Fibroblast of lung (primary cell): ENCODE data around the gene AKR7A3. TPM values are rescaled to one million over a fixed set of nuclear protein-coding genes. Genes with fewer than 3 reads are reported as not detected.

Experiments used
- DNase-seq, 2 donors: peaks; one replicate each; pipeline versions ENCODE4 v3.0.0 to v3.0.0-alpha.2; 2010; ENCODE audit warnings: low read depth in 2 of 2
- H2AFZ ChIP-seq: 2 replicates; pipeline ENCODE4 v1.5.1; 2012; ENCODE audit warnings: low read length, control low read depth, inconsistent platforms
- H3K27ac ChIP-seq: 2 replicates; pipeline ENCODE4 v1.5.1; 2011; ENCODE audit warnings: low read length, control low read depth; ENCODE audit not compliant: insufficient read depth
- H3K27me3 ChIP-seq: 2 replicates; pipeline ENCODE4 v1.5.1; 2011; ENCODE audit warnings: mild to moderate bottlenecking, low read length; ENCODE audit not compliant: control insufficient read depth, insufficient read depth
- H3K36me3 ChIP-seq: 2 replicates; pipeline ENCODE4 v1.5.1; 2011; ENCODE audit warnings: low read length; ENCODE audit not compliant: control insufficient read depth, insufficient read depth
- H3K4me1 ChIP-seq: 2 replicates; pipeline ENCODE4 v1.5.1; 2011; ENCODE audit warnings: low read length; ENCODE audit not compliant: control insufficient read depth, insufficient read depth; ENCODE audit errors: extremely low read depth
- H3K4me2 ChIP-seq: 2 replicates; pipeline ENCODE4 v1.5.1; 2011; ENCODE audit warnings: low read length, control low read depth; ENCODE audit not compliant: insufficient read depth; ENCODE audit errors: extremely low read depth
- H3K4me3 ChIP-seq, 4 experiments: fragments of 200-600 bp in 1 of 4; sonication (generic) in 1 of 4; replicated peaks in 1 of 4; 2 replicates each; pipeline ENCODE4 v1.5.1; 2011 to 2016; ENCODE audit warnings: low read length in 4 of 4, low read depth in 3 of 4, mild to moderate bottlenecking in 3 of 4, control low read depth in 2 of 4, inconsistent platforms in 1 of 4, mixed read lengths in 1 of 4; ENCODE audit not compliant: insufficient read depth in 1 of 4; ENCODE audit errors: control extremely low read depth in 1 of 4
- H3K79me2 ChIP-seq: 2 replicates; pipeline ENCODE4 v1.5.1; 2012; ENCODE audit warnings: mild to moderate bottlenecking, low read length, inconsistent platforms; ENCODE audit not compliant: control insufficient read depth, insufficient read depth
- H3K9ac ChIP-seq: 2 replicates; pipeline ENCODE4 v1.5.1; 2011; ENCODE audit warnings: mild to moderate bottlenecking, low read length, control low read depth; ENCODE audit not compliant: insufficient read depth
- H3K9me3 ChIP-seq: 2 replicates; pipeline ENCODE4 v1.5.1; 2012; ENCODE audit warnings: low read depth, low read length; ENCODE audit not compliant: control insufficient read depth, insufficient read depth
- H4K20me1 ChIP-seq: 2 replicates; pipeline ENCODE4 v1.5.1; 2011; ENCODE audit warnings: low read length; ENCODE audit not compliant: control insufficient read depth, insufficient read depth; ENCODE audit errors: extremely low read depth
- CTCF ChIP-seq, 2 donors: IDR thresholded peaks in 1 of 2; conservative IDR thresholded peaks in 1 of 2; 1 replicate in 1 of 2; 2 replicates in 1 of 2; pipeline ENCODE4 v1.5.1; 2011 to 2012; ENCODE audit warnings: low read length in 2 of 2, control low read depth in 1 of 2, inconsistent platforms in 1 of 2, low read depth in 1 of 2, mild to moderate bottlenecking in 1 of 2
- EZH2 ChIP-seq: IDR thresholded peaks from 2 replicates; pipeline ENCODE4 v1.5.1; 2012; ENCODE audit warnings: low read length, control low read depth, mild to moderate bottlenecking; ENCODE audit errors: missing control alignments
- polyA plus RNA-seq, 2 donors: library from polyadenylated mRNA; depleted of rRNA in 1 of 2; stranded (reverse) in 1 of 2; unstranded in 1 of 2; fragments of >200 nt; gene quantifications; 2 replicates each; pipeline ENCODE4 v1.2.1, GENCODE V29; 2011 to 2012; ENCODE audit warnings: missing spikeins in 1 of 2
- total RNA-seq: library from RNA; depleted of rRNA; stranded (reverse); fragments of >200 nt; gene quantifications from 2 replicates; pipeline ENCODE4 v1.2.1, GENCODE V29; 2014

The AKR7A3 gene
- total and polyA plus RNA-seq, 2 donors (not counting 1 experiment from before 2014, with no cell fraction given): 0.12 to 0.33 TPM

GRCh38 chr1:19254416-19254815 is 34.2 kb downstream of the AKR7A3 start:
- H3K27ac ChIP-seq: no peak overlapping the region

GRCh38 chr1:19251305-19252196 is 37.0 kb downstream of the AKR7A3 start, which contains the start of the genes EMC1 and MRTO4:
EMC1 (minus strand) TSS chr1:19251524; CDS start chr1:19251509, 15 bp downstream.
MRTO4 (plus strand) TSS chr1:19251805; CDS start chr1:19251836, 31 bp downstream.
- H3K27me3 ChIP-seq: no peaks in the 10 kb centered on the region
- H4K20me1 ChIP-seq: no peaks in the 10 kb centered on the region
- H2AFZ ChIP-seq: peak within 1 kb of the TSS; percentile 91
- no peaks in the 10 kb centered on the region for H3K9me3 ChIP-seq
- peak; percentile 74 to 75 for DNase-seq
- H3K4me1 ChIP-seq: peaks cover 6% of the 10 kb centered on the region
- peak within 1 kb of the TSS; percentile 72 for H3K4me2 ChIP-seq
- H3K9ac ChIP-seq: peak within 1 kb of the TSS; percentile 94
- no peaks in the 10 kb centered on the region for H3K36me3 ChIP-seq
- peak within 1 kb of the TSS; percentile 87 for H3K27ac ChIP-seq
- peak within 1 kb of the TSS; percentile 72 to 99 (median 84) for H3K4me3 ChIP-seq
- peaks cover 77% of the 10 kb centered on the region for H3K79me2 ChIP-seq
- no peak for TF ChIP-seq CTCF (conservative IDR thresholded peaks at IDR 0.05 in 1 of 2, IDR thresholded peaks at IDR 0.05 in 1 of 2; ENCODE audit: low read depth in 1 of 2, low read length in 2 of 2)
- no peak for TF ChIP-seq EZH2

More at GRCh38 chr1:19254416-19254815, 34.2 kb downstream of the AKR7A3 start:
- Histone ChIP-seq H3K27me3 (no peaks in the 10 kb centered on the region), H2AFZ (no peak overlapping the region), H3K4me2 (no peak overlapping the region), H3K9me3 (no peaks in the 10 kb centered on the region), H3K4me1 (peaks cover 6% of the 10 kb centered on the region), H4K20me1 (no peaks in the 10 kb centered on the region), H3K79me2 (peaks cover 58% of the 10 kb centered on the region), H3K36me3 (peaks cover 13% of the 10 kb centered on the region), H3K4me3 (no peak overlapping the region), H3K9ac (no peak overlapping the region)
- no peak for TF ChIP-seq EZH2
- TF ChIP-seq CTCF (conservative IDR thresholded peaks at IDR 0.05 in 1 of 2, IDR thresholded peaks at IDR 0.05 in 1 of 2; ENCODE audit: low read depth in 1 of 2, low read length in 2 of 2): no peak
- DNase-seq: no peak

GRCh38 chr1:19250629-19251304 is 37.8 kb downstream of the AKR7A3 start:
- no peak for DNase-seq

More at GRCh38 chr1:19250629-19251304, 37.8 kb downstream of the AKR7A3 start:
- Histone ChIP-seq H3K27me3 (no peaks in the 10 kb centered on the region), H3K4me2 (peak overlapping the region; percentile 72), H3K4me3 (peak overlapping the region; percentile 72 to 99 (median 84)), H2AFZ (peak overlapping the region; percentile 91), H3K4me1 (peaks cover 6% of the 10 kb centered on the region), H3K79me2 (peaks cover 78% of the 10 kb centered on the region), H3K9me3 (no peaks in the 10 kb centered on the region), H3K36me3 (no peaks in the 10 kb centered on the region), H4K20me1 (no peaks in the 10 kb centered on the region), H3K9ac (peak overlapping the region; percentile 94), H3K27ac (peak overlapping the region; percentile 87)
- TF ChIP-seq CTCF (conservative IDR thresholded peaks at IDR 0.05 in 1 of 2, IDR thresholded peaks at IDR 0.05 in 1 of 2; ENCODE audit: low read depth in 1 of 2, low read length in 2 of 2) (no peak), EZH2 (no peak)
